GM23248 (cell line): ENCODE results near the gene PIWIL4.

Source experiments
- EZH2 ChIP-seq: fragments of 200-600 bp; sonication (generic); IDR thresholded peaks from 2 replicates; pipeline ENCODE4 v1.6.1; 2018; ENCODE audit warnings: antibody characterized with exemption, mild to moderate bottlenecking; ENCODE audit not compliant: insufficient read depth, poor library complexity, severe bottlenecking
- EZH2phosphoT487 ChIP-seq: fragments of 200-600 bp; sonication (generic); IDR thresholded peaks from 2 replicates; pipeline ENCODE4 v1.6.1; 2018; ENCODE audit warnings: antibody characterized with exemption, moderate library complexity, mild to moderate bottlenecking, low read depth; ENCODE audit not compliant: insufficient read depth

- TF ChIP-seq EZH2: no peak
- TF ChIP-seq EZH2phosphoT487: no peak
Observed at GRCh38 chr11:94558932-94559331, 8.2 kb upstream of the PIWIL4 start.
